ENCODE data around the gene CBX3. TPM values are rescaled to one million over a fixed set of nuclear protein-coding genes. Genes with fewer than 3 reads are reported as not detected.
"Not testable (repeated sequence)": the region's sequence is repeated elsewhere in the genome, so short reads cannot be mapped to it uniquely, and the experiment has no call there.

Gene CBX3
- total and polyA plus RNA-seq, 9 donors: 148 to 210 (median 183) TPM

DNA sequence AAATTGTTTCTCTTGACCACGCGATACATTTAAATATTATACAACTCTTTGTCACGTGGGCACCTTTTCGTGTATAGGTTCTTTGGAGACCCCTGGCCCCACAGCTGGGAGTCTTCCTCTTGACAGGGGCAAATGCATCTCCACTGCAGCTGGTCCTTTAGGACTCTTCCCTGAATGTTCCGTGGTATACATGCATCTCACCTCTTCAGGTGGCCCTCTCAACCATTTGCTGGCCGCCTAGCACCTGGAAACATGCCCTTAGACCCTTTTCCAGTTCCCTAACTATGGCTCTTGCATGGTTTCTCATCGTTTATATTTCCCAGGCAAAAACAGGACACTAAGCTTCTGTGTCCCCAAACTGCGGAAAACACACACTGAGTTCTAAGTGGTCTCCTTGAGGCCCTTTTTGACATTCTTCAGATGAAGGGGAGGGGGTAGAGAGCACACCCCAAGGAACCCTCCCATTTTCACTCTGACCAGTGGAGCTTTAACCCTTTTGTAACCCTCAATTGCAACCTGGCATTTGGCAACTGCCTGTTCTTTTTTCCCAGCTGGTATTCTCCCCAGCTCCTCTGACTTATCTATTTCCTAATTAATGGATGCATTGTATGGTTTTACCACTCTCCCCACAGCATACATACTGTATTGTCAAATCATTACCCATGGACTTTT is 21.6 kb upstream of the CBX3 start:
- no peak overlapping the region for H3K4me3 ChIP-seq (ENCODE audit: low read length)
- no peaks in the 10 kb centered on the region for H3K9me3 ChIP-seq (replicated peaks; ENCODE audit: control insufficient read depth, low read depth, low read length)
- peaks cover 5% of the 10 kb centered on the region for H3K27me3 ChIP-seq (ENCODE audit: control insufficient read depth, insufficient read depth, low read length)
- peaks cover 3% of the 10 kb centered on the region for H3K4me1 ChIP-seq (ENCODE audit: control insufficient read depth, insufficient read depth, low read length)
- H3K27ac ChIP-seq (ENCODE audit: low read length): no peak overlapping the region
- no peak for DNase-seq
- 45% methylated on average over 4 of the region's 8 CpGs for WGBS (ENCODE audit: insufficient coverage)
- no peaks in the 10 kb centered on the region for H3K36me3 ChIP-seq (ENCODE audit: control insufficient read depth, insufficient read depth, low read length)

DNA sequence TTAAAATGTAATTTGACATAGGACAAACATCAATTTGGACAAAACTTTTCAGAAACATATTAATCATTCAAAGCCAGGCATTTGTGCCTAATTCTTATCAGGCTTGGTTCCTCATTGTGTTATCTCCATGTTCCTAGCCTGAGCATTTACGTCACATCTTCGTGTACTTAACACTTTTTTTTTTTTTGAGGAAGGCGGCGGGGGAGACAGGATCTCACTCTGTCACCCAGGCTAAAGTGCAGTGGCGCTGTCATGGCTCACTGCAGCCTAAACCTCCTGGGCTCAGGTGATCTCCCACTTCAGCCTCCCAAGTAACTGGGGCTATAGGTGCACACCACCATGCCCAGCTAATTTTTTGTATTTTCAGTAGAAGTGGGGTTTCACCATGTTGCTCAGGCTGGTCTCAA is 20.8 kb upstream of the CBX3 start:
- Histone ChIP-seq H3K36me3 (ENCODE audit: control insufficient read depth, insufficient read depth, low read length) (no peaks in the 10 kb centered on the region), H3K4me1 (ENCODE audit: control insufficient read depth, insufficient read depth, low read length) (peaks cover 3% of the 10 kb centered on the region), H3K4me3 (ENCODE audit: low read length) (no peak overlapping the region), H3K27me3 (ENCODE audit: control insufficient read depth, insufficient read depth, low read length) (peaks cover 5% of the 10 kb centered on the region), H3K27ac (ENCODE audit: low read length) (no peak overlapping the region), H3K9me3 (replicated peaks; ENCODE audit: control insufficient read depth, low read depth, low read length) (no peaks in the 10 kb centered on the region)
- 79% methylated on average over 2 of the region's 5 CpGs for WGBS (ENCODE audit: insufficient coverage)
- no peak for DNase-seq

DNA sequence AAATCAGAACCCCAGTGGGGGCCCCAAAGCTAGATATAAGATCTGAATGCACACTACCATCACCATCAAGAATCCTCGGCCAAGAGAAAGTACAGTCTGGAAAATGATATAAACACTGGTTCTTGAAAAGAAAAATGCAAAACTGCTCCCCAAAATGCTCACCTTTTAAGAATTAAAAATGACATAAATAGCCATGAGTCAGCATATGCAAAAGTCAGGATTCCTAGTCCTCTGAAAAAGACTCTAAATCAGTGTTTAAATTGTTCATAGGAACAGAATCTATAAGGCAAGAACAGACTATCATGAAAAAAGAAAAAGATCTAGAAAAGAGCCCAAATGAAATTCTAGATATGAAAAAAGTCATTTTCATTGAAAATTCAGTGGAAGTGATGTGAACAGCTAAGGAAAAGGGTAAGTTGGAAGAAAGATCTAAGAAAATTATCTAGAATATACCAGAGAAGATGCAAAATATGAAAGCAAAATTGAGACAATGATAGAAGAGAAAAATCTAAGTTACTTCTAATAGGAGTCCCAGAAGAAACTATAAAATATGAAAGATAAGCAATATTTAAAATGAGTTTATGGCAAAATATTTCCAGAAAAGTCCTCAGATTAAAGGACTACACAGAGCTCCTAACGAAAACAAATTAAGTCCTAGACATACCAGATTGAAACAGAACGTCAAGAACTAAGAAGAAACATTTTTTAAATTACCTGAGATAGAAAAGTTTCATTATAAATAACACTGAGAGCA is 19.9 kb upstream of the CBX3 start:
- Histone ChIP-seq H3K27ac (ENCODE audit: low read length) (no peak overlapping the region), H3K9me3 (replicated peaks; ENCODE audit: control insufficient read depth, low read depth, low read length) (no peaks in the 10 kb centered on the region), H3K36me3 (ENCODE audit: control insufficient read depth, insufficient read depth, low read length) (no peaks in the 10 kb centered on the region), H3K27me3 (ENCODE audit: control insufficient read depth, insufficient read depth, low read length) (peaks cover 5% of the 10 kb centered on the region), H3K4me1 (ENCODE audit: control insufficient read depth, insufficient read depth, low read length) (peaks cover 3% of the 10 kb centered on the region), H3K4me3 (ENCODE audit: low read length) (no peak overlapping the region)
- no peak for DNase-seq
- WGBS (ENCODE audit: insufficient coverage): no CpG with 5 or more reads among the region's 3 CpGs

DNA sequence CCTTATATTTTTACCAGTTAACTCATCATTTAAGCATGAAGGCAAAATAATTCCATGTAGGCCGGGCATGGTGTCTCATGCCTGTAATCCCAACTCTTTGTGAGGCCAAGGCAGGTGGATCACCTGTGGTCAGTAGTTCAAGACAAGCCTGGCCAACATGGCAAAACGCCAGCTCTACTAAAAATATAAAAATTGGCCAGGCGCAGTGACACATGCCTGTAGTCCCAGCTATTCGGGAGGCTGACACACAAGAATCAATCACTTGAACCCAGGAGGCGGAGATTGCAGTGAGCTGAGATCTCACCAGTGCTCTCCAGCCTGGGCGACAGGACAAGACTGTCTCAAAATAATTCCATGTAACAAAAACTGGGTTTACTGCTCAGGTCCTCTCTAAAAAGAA is 19.3 kb upstream of the CBX3 start:
- DNase-seq: no peak
- no peaks in the 10 kb centered on the region for H3K36me3 ChIP-seq (ENCODE audit: control insufficient read depth, insufficient read depth, low read length)
- H3K27me3 ChIP-seq (ENCODE audit: control insufficient read depth, insufficient read depth, low read length): peaks cover 5% of the 10 kb centered on the region
- 69% methylated on average over 5 of the region's 6 CpGs for WGBS (ENCODE audit: insufficient coverage)
- H3K4me1 ChIP-seq (ENCODE audit: control insufficient read depth, insufficient read depth, low read length): peaks cover 3% of the 10 kb centered on the region
- H3K9me3 ChIP-seq (replicated peaks; ENCODE audit: control insufficient read depth, low read depth, low read length): no peaks in the 10 kb centered on the region
- H3K4me3 ChIP-seq (ENCODE audit: low read length): no peak overlapping the region
- H3K27ac ChIP-seq (ENCODE audit: low read length): no peak overlapping the region

DNA sequence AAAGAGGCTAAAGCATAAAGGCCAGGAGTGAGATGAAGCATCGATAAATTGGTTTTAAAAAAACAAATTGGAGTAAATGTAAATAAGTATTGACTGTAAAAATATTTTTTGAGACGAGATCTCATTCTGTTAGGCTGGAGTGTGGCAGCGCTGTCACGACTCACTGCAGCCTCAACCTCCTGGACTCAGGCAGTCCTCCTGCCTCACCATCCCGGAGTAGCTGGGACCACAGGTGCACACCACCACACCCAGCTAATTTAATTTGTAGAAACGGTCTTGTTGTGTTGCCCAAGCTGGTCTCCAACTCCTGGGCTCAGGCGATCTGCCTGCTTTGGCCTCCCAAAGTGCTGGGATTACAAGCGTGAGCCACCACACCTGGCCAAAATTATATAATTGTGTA is 18.8 kb upstream of the CBX3 start:
- Histone ChIP-seq H3K27ac (ENCODE audit: low read length) (no peak overlapping the region), H3K4me1 (ENCODE audit: control insufficient read depth, insufficient read depth, low read length) (peaks cover 3% of the 10 kb centered on the region)

DNA sequence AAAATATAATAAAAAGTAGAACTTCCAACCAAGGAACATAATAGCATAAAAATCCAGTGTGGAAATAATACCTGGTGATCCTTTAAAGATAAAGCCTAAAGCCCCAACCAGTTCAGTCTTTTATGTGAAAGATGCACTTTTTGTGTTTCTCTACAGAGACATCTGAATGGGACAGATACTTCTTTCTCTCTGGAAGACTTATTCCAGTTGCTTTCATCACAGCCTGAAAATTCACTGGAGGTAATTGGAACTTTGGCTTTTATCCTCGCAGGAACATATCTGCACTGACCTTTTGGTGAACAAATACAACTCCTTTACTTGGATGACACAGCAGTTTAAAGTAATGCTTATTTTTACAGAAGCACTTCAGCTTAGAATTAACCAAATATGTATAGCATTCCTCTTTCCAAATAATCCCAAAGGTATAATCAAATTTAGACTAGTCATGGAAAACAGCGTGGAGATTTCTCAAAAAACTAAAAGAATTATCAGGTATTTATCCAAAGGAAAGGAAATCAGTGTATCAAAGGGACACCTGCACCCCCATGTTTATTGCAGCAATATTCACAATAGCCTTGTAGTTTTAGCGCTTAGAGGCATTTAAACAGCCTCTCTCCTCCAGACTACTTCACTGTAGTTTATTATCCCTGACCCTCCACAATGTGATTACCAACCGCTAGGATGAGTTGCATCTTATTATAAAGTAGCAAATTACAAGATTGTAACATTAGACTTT is 17.8 kb upstream of the CBX3 start:
- DNase-seq: no peak
- Histone ChIP-seq H3K36me3 (ENCODE audit: control insufficient read depth, insufficient read depth, low read length) (peaks cover 2% of the 10 kb centered on the region), H3K27me3 (ENCODE audit: control insufficient read depth, insufficient read depth, low read length) (peaks cover 5% of the 10 kb centered on the region), H3K4me3 (ENCODE audit: low read length) (no peak overlapping the region), H3K27ac (ENCODE audit: low read length) (no peak overlapping the region), H3K4me1 (ENCODE audit: control insufficient read depth, insufficient read depth, low read length) (peaks cover 3% of the 10 kb centered on the region), H3K9me3 (replicated peaks; ENCODE audit: control insufficient read depth, low read depth, low read length) (no peaks in the 10 kb centered on the region)
- 20% methylated on average over 1 of the region's 4 CpGs for WGBS (ENCODE audit: insufficient coverage)

More for the DNA sequence above, 18.8 kb upstream of the CBX3 start:
- 91% methylated on average over 5 of the region's 8 CpGs for WGBS (ENCODE audit: insufficient coverage)
- no peak overlapping the region for H3K4me3 ChIP-seq (ENCODE audit: low read length)
- no peaks in the 10 kb centered on the region for H3K9me3 ChIP-seq (replicated peaks; ENCODE audit: control insufficient read depth, low read depth, low read length)
- DNase-seq: no peak
- no peaks in the 10 kb centered on the region for H3K36me3 ChIP-seq (ENCODE audit: control insufficient read depth, insufficient read depth, low read length)
- peaks cover 5% of the 10 kb centered on the region for H3K27me3 ChIP-seq (ENCODE audit: control insufficient read depth, insufficient read depth, low read length)

DNA sequence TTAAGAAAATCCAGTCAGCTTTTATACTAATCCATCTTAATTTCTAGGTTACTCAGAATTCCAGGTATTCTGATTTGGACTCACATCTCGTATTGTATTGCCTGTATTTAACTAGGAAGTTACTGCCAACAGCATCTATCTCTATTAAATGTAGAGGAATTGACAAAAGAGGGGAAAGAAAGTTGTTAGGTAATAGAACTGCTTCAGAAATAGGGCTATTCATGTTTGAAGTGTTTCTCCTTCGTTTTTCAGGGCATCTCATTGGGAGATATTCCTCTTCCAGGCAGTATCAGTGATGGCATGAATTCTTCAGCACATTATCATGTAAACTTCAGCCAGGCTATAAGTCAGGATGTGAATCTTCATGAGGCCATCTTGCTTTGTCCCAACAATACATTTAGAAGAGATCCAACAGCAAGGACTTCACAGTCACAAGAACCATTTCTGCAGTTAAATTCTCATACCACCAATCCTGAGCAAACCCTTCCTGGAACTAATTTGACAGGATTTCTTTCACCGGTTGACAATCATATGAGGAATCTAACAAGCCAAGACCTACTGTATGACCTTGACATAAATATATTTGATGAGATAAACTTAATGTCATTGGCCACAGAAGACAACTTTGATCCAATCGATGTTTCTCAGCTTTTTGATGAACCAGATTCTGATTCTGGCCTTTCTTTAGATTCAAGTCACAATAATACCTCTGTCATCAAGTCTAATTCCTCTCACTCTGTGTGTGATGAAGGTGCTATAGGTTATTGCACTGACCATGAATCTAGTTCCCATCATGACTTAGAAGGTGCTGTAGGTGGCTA is 17.1 kb upstream of the CBX3 start:
- not testable (repeated sequence) for DNase-seq; H3K4me1 ChIP-seq (ENCODE audit: control insufficient read depth, insufficient read depth, low read length); H3K36me3 ChIP-seq (ENCODE audit: control insufficient read depth, insufficient read depth, low read length); H3K4me3 ChIP-seq (ENCODE audit: low read length); H3K27ac ChIP-seq (ENCODE audit: low read length); H3K9me3 ChIP-seq (replicated peaks; ENCODE audit: control insufficient read depth, low read depth, low read length); H3K27me3 ChIP-seq (ENCODE audit: control insufficient read depth, insufficient read depth, low read length)
- WGBS (ENCODE audit: insufficient coverage): no CpG with 5 or more reads among the region's 4 CpGs

DNA sequence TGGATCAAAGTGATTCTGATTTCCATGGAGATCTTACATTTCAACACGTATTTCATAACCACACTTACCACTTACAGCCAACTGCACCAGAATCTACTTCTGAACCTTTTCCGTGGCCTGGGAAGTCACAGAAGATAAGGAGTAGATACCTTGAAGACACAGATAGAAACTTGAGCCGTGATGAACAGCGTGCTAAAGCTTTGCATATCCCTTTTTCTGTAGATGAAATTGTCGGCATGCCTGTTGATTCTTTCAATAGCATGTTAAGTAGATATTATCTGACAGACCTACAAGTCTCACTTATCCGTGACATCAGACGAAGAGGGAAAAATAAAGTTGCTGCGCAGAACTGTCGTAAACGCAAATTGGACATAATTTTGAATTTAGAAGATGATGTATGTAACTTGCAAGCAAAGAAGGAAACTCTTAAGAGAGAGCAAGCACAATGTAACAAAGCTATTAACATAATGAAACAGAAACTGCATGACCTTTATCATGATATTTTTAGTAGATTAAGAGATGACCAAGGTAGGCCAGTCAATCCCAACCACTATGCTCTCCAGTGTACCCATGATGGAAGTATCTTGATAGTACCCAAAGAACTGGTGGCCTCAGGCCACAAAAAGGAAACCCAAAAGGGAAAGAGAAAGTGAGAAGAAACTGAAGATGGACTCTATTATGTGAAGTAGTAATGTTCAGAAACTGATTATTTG is 16.3 kb upstream of the CBX3 start:
- Histone ChIP-seq H3K27me3 (ENCODE audit: control insufficient read depth, insufficient read depth, low read length) (peaks cover 2% of the 10 kb centered on the region), H3K9me3 (replicated peaks; ENCODE audit: control insufficient read depth, low read depth, low read length) (no peaks in the 10 kb centered on the region), H3K36me3 (ENCODE audit: control insufficient read depth, insufficient read depth, low read length) (peaks cover 7% of the 10 kb centered on the region), H3K4me1 (ENCODE audit: control insufficient read depth, insufficient read depth, low read length) (peaks cover 3% of the 10 kb centered on the region), H3K4me3 (ENCODE audit: low read length) (no peak overlapping the region), H3K27ac (ENCODE audit: low read length) (no peak overlapping the region)
- WGBS (ENCODE audit: insufficient coverage): 100% methylated on average over 2 of the region's 10 CpGs
- no peak for DNase-seq

DNA sequence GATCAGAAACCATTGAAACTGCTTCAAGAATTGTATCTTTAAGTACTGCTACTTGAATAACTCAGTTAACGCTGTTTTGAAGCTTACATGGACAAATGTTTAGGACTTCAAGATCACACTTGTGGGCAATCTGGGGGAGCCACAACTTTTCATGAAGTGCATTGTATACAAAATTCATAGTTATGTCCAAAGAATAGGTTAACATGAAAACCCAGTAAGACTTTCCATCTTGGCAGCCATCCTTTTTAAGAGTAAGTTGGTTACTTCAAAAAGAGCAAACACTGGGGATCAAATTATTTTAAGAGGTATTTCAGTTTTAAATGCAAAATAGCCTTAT is 15.7 kb upstream of the CBX3 start:
- no CpG with 5 or more reads among the region's 1 CpG for WGBS (ENCODE audit: insufficient coverage)
- DNase-seq: no peak
- H3K4me3 ChIP-seq (ENCODE audit: low read length): no peak overlapping the region
- peaks cover 11% of the 10 kb centered on the region for H3K36me3 ChIP-seq (ENCODE audit: control insufficient read depth, insufficient read depth, low read length)
- no peak overlapping the region for H3K27ac ChIP-seq (ENCODE audit: low read length)
- H3K27me3 ChIP-seq (ENCODE audit: control insufficient read depth, insufficient read depth, low read length): peaks cover 2% of the 10 kb centered on the region
- peaks cover 3% of the 10 kb centered on the region for H3K4me1 ChIP-seq (ENCODE audit: control insufficient read depth, insufficient read depth, low read length)
- no peaks in the 10 kb centered on the region for H3K9me3 ChIP-seq (replicated peaks; ENCODE audit: control insufficient read depth, low read depth, low read length)
